ENCODE measurements around the gene OTULINL.

GRCh38 chr5:14607104-14607503 lies 25.5 kb downstream of the OTULINL start:
- TF ChIP-seq CTCF (IDR thresholded peaks at IDR 0.05) (no peak), POLR2A (IDR thresholded peaks at IDR 0.05) (no peak), EP300 (IDR thresholded peaks at IDR 0.05) (no peak)
